Spinal cord (tissue), 10 donors: ENCODE measurements around the gene EIF4E2. TPM values are rescaled to one million over a fixed set of nuclear protein-coding genes. Genes with fewer than 3 reads are reported as not detected.
"Not testable (repeated sequence)": the region's sequence is repeated elsewhere in the genome, so short reads cannot be mapped to it uniquely, and the experiment has no call there.

ENCODE experiments used
- DNase-seq, 6 donors: peaks; one replicate each; pipeline versions ENCODE4 v3.0.0 to v3.0.0-alpha.2; 2013 to 2015; ENCODE audit warnings: low spot score in 6 of 6, low read depth in 4 of 6
- H3K27ac ChIP-seq: one replicate; pipeline ENCODE4 v1.5.1; 2013; ENCODE audit warnings: low read depth, low read length, control low read depth
- H3K27me3 ChIP-seq: one replicate; pipeline ENCODE4 v1.6.1; 2013; ENCODE audit warnings: low read length; ENCODE audit not compliant: control insufficient read depth, insufficient read depth
- H3K36me3 ChIP-seq: one replicate; pipeline ENCODE4 v1.6.1; 2013; ENCODE audit warnings: low read length; ENCODE audit not compliant: control insufficient read depth, insufficient read depth
- H3K4me1 ChIP-seq: one replicate; pipeline ENCODE4 v1.6.1; 2013; ENCODE audit warnings: low read length; ENCODE audit not compliant: control insufficient read depth, insufficient read depth
- H3K4me3 ChIP-seq: one replicate; pipeline ENCODE4 v1.5.1; 2013; ENCODE audit warnings: low read depth, low read length, control low read depth
- H3K9me3 ChIP-seq: one replicate; pipeline ENCODE4 v1.6.1; 2013; ENCODE audit warnings: low read length; ENCODE audit not compliant: control insufficient read depth, insufficient read depth
- WGBS: methylation state at CpG from one replicate; pipeline ENCODE4 v1.1.5; 2013; ENCODE audit warnings: missing lambda C conversion rate; ENCODE audit not compliant: insufficient coverage; 5-methylcytosine and 5-hydroxymethylcytosine counted together
- polyA plus RNA-seq, 2 donors: library from polyadenylated mRNA; unstranded; fragments of 120-200 nt; gene quantifications; one replicate each; pipeline ENCODE4 v1.2.1, GENCODE V29; 2013; ENCODE audit not compliant: insufficient read length in 2 of 2
- total RNA-seq, 2 donors: library from RNA; depleted of rRNA in 1 of 2; stranded (reverse); fragments of 120-200 nt in 1 of 2; fragments of >200 nt in 1 of 2; gene quantifications; one replicate each; pipeline versions ENCODE4 v1.2.3 to v1.2.4, GENCODE V29; 2013 to 2014
- donor health status: healthy.

EIF4E2 gene
- total and polyA plus RNA-seq, 4 donors: 37.4 to 84.4 (median 72.2) TPM

DNA sequence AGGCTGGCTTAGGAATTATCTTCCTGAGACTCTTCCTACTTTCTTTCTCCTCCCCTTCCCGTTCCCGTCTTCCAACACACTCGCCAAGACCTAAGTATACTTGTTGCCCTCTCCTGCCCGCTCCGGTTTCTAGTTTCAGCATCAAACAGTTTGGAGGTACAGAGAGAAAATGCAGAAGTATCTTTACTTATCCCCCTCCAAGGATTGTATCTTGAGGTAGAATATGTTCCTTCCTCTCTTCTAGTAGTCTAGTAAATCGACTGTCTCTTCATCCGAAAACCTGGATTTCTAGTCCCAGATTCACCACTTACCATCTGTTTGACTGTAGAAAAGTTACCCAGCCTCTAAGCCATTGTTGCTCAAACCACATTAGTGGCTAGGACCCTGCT, 755 bp downstream of the EIF4E2 start:
- Histone ChIP-seq H3K4me3 (peak overlapping the region; percentile 93), H3K36me3 (peaks cover 13% of the 10 kb centered on the region), H3K27ac (peak overlapping the region; percentile 90), H3K27me3 (no peaks in the 10 kb centered on the region), H3K4me1 (peaks cover 14% of the 10 kb centered on the region), H3K9me3 (peaks cover 2% of the 10 kb centered on the region)
- 50% methylated on average over 2 of the region's 7 CpGs for WGBS
- no peak for DNase-seq

DNA sequence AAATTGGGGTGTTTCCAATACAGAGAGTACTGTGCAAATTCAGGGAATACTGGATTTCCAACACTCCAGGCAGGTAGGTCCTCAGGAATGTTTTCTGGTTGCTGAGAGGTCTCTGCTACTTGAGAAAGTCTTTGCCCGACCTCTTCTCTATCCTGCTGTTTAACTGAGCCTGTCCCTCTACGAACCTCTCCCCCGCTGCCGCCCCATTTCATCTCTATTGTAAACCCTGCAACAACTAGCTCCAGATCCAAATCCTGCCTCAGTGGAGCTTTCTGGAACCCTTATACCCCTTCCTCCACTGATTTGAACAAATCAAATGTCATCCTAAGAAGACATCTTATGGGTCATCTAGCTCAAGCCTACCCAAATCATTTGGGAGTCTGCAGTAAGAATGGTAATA, 1.3 kb downstream of the EIF4E2 start:
- H3K36me3 ChIP-seq: peaks cover 12% of the 10 kb centered on the region
- H3K9me3 ChIP-seq: peaks cover 2% of the 10 kb centered on the region
- WGBS: 84% methylated on average over 4 of the region's 4 CpGs
- H3K4me3 ChIP-seq: peak overlapping the region; percentile 93
- no peaks in the 10 kb centered on the region for H3K27me3 ChIP-seq
- DNase-seq: no peak
- peaks cover 14% of the 10 kb centered on the region for H3K4me1 ChIP-seq
- no peak overlapping the region for H3K27ac ChIP-seq

DNA sequence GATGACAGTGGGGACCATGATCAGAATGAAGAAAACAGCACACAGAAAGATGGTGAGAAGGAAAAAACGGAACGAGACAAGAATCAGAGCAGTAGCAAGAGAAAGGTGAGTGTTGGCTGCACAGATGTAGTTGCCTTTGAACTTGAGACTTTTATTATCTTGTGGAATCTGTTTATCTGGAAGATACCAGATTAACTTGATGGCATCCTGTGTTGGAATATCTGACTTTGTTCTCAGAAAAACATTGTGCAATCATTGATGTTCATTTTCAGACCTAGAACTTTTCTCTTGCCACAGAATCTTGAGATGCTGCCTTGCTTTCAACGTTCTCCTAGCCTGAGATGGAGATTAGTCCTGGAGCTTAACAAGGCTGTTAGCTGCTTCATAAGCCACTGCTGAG, 5.9 kb downstream of the EIF4E2 start:
- no peak for DNase-seq
- Histone ChIP-seq H3K9me3 (no peaks in the 10 kb centered on the region), H3K36me3 (peaks cover 24% of the 10 kb centered on the region), H3K4me1 (peaks cover 8% of the 10 kb centered on the region), H3K4me3 (no peak overlapping the region), H3K27me3 (no peaks in the 10 kb centered on the region), H3K27ac (no peak overlapping the region)
- WGBS: 86% methylated on average over 2 of the region's 3 CpGs

DNA sequence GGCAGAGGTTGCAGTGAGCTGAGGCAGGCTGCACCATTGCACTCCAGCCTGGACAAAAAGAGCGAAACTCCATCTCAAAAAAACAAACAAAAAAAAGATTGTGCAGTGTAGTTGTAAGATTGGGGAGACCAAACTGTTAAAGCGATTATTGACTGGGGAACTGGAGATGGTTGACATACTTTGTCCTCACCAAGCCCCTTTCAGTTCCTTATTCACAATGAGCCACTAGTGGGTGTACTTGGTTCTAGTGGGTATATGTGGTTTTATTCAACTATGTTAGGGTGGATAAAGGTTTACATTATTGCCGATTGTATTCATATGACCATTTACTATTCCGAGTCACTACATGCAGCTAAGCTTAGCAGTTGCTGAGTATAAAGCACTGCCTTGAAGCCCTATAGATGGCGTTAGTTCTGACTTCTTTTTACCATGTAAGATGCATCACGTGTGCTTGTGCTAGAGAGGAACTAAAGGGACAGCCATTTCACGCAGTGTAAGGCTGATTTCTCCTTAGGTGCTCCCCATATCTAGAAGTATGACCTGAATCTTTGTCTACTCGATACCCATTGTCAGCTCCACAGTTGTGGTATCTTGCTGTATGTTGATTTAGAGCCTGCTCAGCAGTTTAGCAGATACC, 12.1 kb downstream of the EIF4E2 start:
- Histone ChIP-seq H3K27ac (no peak overlapping the region), H3K4me3 (no peak overlapping the region), H3K4me1 (no peaks in the 10 kb centered on the region), H3K27me3 (no peaks in the 10 kb centered on the region), H3K9me3 (no peaks in the 10 kb centered on the region), H3K36me3 (peaks cover 53% of the 10 kb centered on the region)
- 91% methylated on average over 4 of the region's 8 CpGs for WGBS
- DNase-seq: no peak

DNA sequence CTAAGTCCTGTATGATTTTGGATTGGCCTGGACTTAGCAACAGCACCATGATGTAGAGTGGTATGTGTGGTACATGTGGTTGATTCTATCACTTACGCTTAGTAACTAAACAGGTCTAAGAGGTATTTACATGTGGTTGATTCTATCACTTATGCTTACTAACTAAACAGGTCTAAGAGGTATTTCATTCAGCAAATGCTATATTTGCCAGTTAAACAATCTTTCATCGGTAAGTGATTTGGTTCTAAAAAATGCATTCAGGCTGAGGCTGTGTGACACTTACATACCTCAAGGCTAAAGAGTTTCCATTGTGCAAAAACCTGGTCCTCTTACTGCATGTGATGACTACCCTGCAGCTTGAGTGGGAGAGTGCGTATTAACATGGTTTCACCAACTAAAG, 13.1 kb downstream of the EIF4E2 start:
- Histone ChIP-seq H3K4me1 (no peaks in the 10 kb centered on the region), H3K36me3 (peaks cover 49% of the 10 kb centered on the region), H3K4me3 (no peak overlapping the region), H3K9me3 (no peaks in the 10 kb centered on the region), H3K27me3 (no peaks in the 10 kb centered on the region), H3K27ac (no peak overlapping the region)
- no peak for DNase-seq
- whole genome bisulfite sequencing: no CpG with 5 or more reads among the region's 3 CpGs

DNA sequence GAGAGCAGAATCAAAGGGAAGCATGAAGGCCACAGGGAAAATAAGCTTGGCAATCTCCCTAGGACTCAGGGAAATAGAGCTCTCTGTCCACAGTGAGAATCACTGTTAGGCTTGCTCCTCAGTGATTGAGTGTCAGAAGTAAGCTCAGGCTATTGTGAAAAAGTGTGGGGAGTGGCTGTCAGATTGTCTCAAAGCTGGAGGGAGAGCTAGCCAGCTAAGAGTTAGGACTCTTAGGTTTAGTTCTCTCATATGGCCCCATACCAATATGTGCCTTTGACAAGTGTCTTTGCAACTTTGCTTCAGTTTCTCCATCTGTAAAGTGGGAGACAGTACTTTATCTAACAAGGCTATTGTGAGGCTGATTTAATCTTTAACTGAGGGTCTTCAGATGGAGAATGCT, 17.2 kb downstream of the EIF4E2 start:
- H3K36me3 ChIP-seq: peaks cover 51% of the 10 kb centered on the region

DNA sequence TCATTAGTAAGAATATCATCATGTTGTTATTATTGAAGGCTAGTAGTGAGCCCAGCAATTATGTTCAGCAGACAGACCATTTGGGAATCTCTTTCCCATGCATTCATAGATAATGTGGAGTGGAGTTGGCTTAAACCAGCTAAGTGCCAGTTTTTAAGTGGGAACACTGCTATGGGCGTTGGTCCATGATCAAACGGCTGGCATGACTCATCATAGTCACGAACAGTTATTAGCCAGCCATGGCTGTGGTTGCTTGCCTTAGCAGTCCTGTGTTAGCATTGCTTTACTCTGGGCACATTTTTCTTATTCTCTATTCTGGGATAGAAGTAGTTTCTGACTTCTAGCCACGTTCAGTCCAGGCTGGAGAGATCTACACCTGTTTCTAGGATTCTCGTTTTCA, 17.7 kb downstream of the EIF4E2 start:
- Histone ChIP-seq H3K27ac (no peak overlapping the region), H3K36me3 (peaks cover 51% of the 10 kb centered on the region), H3K4me1 (peaks cover 3% of the 10 kb centered on the region), H3K4me3 (no peak overlapping the region), H3K9me3 (no peaks in the 10 kb centered on the region), H3K27me3 (no peaks in the 10 kb centered on the region)
- no peak for DNase-seq
- no CpG with 5 or more reads among the region's 5 CpGs for WGBS

More for the DNA sequence above, 17.2 kb downstream of the EIF4E2 start:
- H3K9me3 ChIP-seq: no peaks in the 10 kb centered on the region
- H3K4me3 ChIP-seq: no peak overlapping the region
- no peak overlapping the region for H3K27ac ChIP-seq
- no peak for DNase-seq
- H3K27me3 ChIP-seq: no peaks in the 10 kb centered on the region
- peaks cover 3% of the 10 kb centered on the region for H3K4me1 ChIP-seq

DNA sequence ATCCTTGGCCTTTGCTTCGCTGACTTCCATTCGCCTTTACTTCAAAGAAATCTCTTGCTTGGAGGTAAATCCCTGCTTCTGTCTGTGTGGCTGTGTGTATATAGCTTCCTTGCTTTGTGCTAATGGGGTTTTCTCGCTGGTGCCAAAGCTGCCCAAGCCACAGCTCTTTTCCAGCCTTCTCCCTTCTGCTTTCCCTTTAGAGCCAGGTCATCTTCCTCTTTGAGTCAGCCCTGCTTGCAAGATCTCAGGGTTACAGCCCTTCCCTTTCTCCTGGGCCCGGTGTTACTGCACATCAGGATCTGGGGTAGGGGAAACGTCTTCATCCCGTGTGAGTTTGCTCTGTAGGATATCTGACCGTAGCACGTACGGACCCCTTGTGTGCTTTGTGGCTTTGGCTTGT, 19.1 kb downstream of the EIF4E2 start:
- peaks cover 3% of the 10 kb centered on the region for H3K4me1 ChIP-seq
- no peaks in the 10 kb centered on the region for H3K27me3 ChIP-seq
- no peak overlapping the region for H3K27ac ChIP-seq
- H3K36me3 ChIP-seq: peaks cover 54% of the 10 kb centered on the region
- H3K4me3 ChIP-seq: no peak overlapping the region
- DNase-seq: no peak
- H3K9me3 ChIP-seq: no peaks in the 10 kb centered on the region
- WGBS: 89% methylated on average over 8 of the region's 9 CpGs

DNA sequence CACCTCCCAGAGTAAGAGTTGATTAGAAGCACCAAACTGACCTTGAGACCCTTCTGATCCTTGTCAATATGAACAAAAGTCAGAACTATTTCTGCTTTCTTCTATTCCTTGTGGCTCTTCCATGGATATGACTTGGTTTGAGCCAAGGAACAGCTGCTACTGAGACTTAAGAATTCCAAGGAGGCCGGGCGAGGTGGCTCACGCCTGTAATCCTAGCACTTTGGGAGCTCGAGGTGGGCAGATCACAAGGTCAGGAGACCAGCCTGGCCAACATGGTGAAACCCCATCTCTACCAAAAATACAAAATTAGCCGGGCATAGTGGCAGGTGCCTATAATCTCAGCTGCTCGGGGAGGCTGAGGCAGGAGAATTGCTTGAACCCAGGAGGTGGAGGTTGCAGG, 20.0 kb downstream of the EIF4E2 start:
- not testable (repeated sequence) for H3K9me3 ChIP-seq, H3K4me1 ChIP-seq, H3K27me3 ChIP-seq, DNase-seq, H3K4me3 ChIP-seq, H3K27ac ChIP-seq
- WGBS: 100% methylated on average over 4 of the region's 6 CpGs
- H3K36me3 ChIP-seq: peaks cover 46% of the 10 kb centered on the region

DNA sequence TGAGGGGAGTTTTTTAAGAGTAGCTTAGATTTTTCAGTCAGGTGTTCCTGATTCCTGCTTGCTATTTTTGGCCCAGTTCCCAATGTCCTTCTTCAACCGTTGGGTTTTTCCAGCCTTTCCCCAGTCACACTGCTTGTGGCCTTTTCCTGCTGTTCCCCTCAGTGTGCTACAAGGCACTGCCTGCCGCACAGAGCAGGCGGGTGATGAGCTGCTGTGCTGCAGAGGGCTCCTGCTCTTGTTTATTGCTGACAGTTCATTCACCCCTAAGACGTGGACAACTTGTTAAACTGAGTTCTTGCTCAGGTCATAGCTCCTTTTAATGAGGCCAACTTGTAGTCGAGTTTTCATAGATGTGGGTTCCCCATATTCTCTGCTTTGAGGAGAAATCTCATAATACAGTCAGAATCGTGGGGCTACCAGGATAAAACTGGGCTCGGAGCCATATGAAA, 20.6 kb downstream of the EIF4E2 start:
- Histone ChIP-seq H3K36me3 (peaks cover 40% of the 10 kb centered on the region), H3K4me3 (no peak overlapping the region), H3K9me3 (no peaks in the 10 kb centered on the region), H3K27ac (no peak overlapping the region), H3K27me3 (no peaks in the 10 kb centered on the region), H3K4me1 (peaks cover 3% of the 10 kb centered on the region)
- peak in 1 of 6 donors; percentile 21 for DNase-seq
- WGBS: 57% methylated on average over 5 of the region's 7 CpGs
